IPS-NIHi11 (cell line): ENCODE measurements around the gene PCDHA5.

Source experiments
- DNase-seq: peaks from one replicate; pipeline ENCODE4 v3.0.0; 2012; ENCODE audit warnings: mixed read lengths, low spot score

The PCDHA5 gene

GRCh38 chr5:140862441-140863295 is 41.3 kb downstream of the PCDHA5 start:
- no peak for DNase-seq

GRCh38 chr5:140868721-140869554 is 47.5 kb downstream of the PCDHA5 start, which contains the start of gene PCDHA11:
TSS of gene PCDHA11 (plus strand) at chr5:140868957. CDS start at chr5:140869104, 147 bp downstream.
- peak; percentile 41 for DNase-seq

GRCh38 chr5:140869555-140869886 is 48.1 kb downstream of the PCDHA5 start:
- no peak for DNase-seq

- no peak for DNase-seq
These were observed 49.1 kb downstream of the PCDHA5 start for GRCh38 chr5:140870221-140871201.
